ENCODE results near the gene RPL4. TPM values are rescaled to one million over a fixed set of nuclear protein-coding genes. Genes with fewer than 3 reads are reported as not detected.
"Not testable (repeated sequence)": the region's sequence is repeated elsewhere in the genome, so short reads cannot be mapped to it uniquely, and the experiment has no call there.

The RPL4 gene
- polyA plus RNA-seq, 2 donors = 2,290 to 3,299 TPM

DNA sequence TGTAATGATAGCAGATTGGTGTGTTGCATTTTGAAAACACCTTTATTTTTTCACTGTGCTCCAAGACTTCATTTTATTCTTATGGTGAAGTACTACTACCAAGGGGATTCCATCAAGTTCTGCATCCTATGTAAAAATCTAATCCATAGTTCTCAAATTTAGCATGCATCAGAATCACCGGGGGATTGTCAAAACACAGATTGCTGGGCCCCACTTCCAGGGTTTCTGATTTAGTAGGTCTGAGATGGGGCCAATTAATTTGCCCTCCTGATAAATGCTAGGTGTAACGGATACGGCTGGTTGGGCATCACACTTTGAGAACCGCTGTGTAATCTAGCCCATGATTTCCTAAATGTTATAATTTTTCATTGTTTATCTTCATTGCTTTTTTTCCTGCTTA, 1.2 kb upstream of the RPL4 start:
- Histone ChIP-seq H3K4me1 (ENCODE audit: control insufficient read depth in 2 of 2, insufficient read depth in 2 of 2, low read length in 1 of 2) (no peaks in the 10 kb centered on the region), H3K27me3 (ENCODE audit: control insufficient read depth in 1 of 2, insufficient read depth in 2 of 2, low read length in 2 of 2) (no peaks in the 10 kb centered on the region), H3K4me3 (ENCODE audit: low read depth in 1 of 2, low read length in 2 of 2) (peak overlapping the region in 1 of 2 donors; percentile 98), H3K36me3 (ENCODE audit: control insufficient read depth in 2 of 2, insufficient read depth in 2 of 2, low read length in 1 of 2) (peaks cover 5 to 8% of the 10 kb centered on the region in 2 donors), H3K27ac (ENCODE audit: low read depth in 2 of 2, low read length in 1 of 2) (no peak overlapping the region), H3K9me3 (ENCODE audit: control insufficient read depth in 2 of 2, insufficient read depth in 1 of 2, low read depth in 1 of 2, low read length in 1 of 2) (no peaks in the 10 kb centered on the region)
- 29 to 32% methylated on average over 4 of the region's 4 CpGs for WGBS, 2 donors

DNA sequence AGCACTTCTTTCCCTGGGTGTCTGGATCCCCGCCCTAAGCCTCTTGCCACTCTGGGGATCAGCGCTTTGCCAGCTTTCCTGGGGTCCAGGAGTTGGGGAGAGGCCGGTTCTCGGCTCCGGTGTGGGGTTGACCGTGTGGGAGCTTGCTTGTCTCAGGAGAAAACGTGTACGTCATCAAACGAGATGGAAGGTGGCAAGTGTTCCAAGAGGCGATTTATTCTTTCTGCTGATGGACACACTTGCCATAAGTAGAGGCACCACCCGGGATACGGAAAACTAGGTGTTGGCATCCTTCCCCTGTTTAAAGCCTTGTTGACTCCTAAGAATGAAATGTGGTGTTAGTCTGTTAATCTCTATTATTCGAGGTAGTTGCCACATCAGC, 766 bp upstream of the RPL4 start:
- Histone ChIP-seq H3K4me1 (ENCODE audit: control insufficient read depth in 2 of 2, insufficient read depth in 2 of 2, low read length in 1 of 2) (no peaks in the 10 kb centered on the region), H3K36me3 (ENCODE audit: control insufficient read depth in 2 of 2, insufficient read depth in 2 of 2, low read length in 1 of 2) (peaks cover 7 to 8% of the 10 kb centered on the region in 2 donors), H3K4me3 (ENCODE audit: low read depth in 1 of 2, low read length in 2 of 2) (peak overlapping the region; percentile 94 to 98), H3K9me3 (ENCODE audit: control insufficient read depth in 2 of 2, insufficient read depth in 1 of 2, low read depth in 1 of 2, low read length in 1 of 2) (no peaks in the 10 kb centered on the region), H3K27ac (ENCODE audit: low read depth in 2 of 2, low read length in 1 of 2) (peak overlapping the region; percentile 89 to 99), H3K27me3 (ENCODE audit: control insufficient read depth in 1 of 2, insufficient read depth in 2 of 2, low read length in 2 of 2) (no peaks in the 10 kb centered on the region)
- WGBS, 2 donors = 0 to 1% methylated on average over 13 of the region's 13 CpGs

DNA sequence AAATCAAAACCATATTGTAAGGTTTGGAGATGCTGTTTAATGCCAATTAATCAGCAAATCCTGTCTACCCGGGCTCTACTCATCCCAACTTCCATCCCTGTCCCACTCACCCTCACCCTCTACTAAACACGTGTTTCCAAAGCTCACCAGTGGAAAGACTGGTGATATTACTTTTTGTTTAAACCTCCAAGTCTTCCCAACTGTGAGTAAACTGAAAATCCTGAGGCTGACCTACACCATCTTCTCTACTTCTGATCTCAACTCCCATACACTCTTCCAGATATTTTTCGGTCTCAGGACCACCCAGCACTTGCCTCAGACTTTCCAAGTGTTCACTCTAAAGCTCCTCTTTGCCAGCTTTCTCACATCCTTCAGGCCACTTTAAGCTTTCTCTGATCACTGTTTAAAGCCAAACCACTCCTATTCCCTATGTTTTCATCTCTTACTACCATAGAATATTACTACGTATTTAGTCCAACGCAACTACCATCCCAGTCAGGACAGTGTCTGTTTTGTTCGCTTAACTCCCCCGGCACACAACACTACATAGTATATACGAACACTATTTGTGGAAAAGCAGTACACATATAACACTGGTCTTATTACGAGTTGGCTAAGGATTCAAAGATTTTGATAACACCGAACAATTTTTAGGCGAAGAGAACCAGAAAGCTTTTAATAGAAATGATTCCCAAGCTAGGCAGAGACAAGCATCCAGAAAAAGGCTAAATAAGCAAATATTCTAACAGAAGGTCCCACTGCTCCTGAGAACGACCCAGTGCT, 684 bp downstream of the RPL4 start:
- 0 to 1% methylated on average over 12 of the region's 12 CpGs for WGBS, 2 donors
- Histone ChIP-seq H3K4me3 (ENCODE audit: low read depth in 1 of 2, low read length in 2 of 2) (peak overlapping the region; percentile 94 to 98), H3K9me3 (ENCODE audit: control insufficient read depth in 2 of 2, insufficient read depth in 1 of 2, low read depth in 1 of 2, low read length in 1 of 2) (no peaks in the 10 kb centered on the region), H3K27ac (ENCODE audit: low read depth in 2 of 2, low read length in 1 of 2) (peak overlapping the region; percentile 89 to 99), H3K4me1 (ENCODE audit: control insufficient read depth in 2 of 2, insufficient read depth in 2 of 2, low read length in 1 of 2) (no peaks in the 10 kb centered on the region), H3K36me3 (ENCODE audit: control insufficient read depth in 2 of 2, insufficient read depth in 2 of 2, low read length in 1 of 2) (peaks cover 8 to 19% of the 10 kb centered on the region in 2 donors), H3K27me3 (ENCODE audit: control insufficient read depth in 1 of 2, insufficient read depth in 2 of 2, low read length in 2 of 2) (no peaks in the 10 kb centered on the region)

DNA sequence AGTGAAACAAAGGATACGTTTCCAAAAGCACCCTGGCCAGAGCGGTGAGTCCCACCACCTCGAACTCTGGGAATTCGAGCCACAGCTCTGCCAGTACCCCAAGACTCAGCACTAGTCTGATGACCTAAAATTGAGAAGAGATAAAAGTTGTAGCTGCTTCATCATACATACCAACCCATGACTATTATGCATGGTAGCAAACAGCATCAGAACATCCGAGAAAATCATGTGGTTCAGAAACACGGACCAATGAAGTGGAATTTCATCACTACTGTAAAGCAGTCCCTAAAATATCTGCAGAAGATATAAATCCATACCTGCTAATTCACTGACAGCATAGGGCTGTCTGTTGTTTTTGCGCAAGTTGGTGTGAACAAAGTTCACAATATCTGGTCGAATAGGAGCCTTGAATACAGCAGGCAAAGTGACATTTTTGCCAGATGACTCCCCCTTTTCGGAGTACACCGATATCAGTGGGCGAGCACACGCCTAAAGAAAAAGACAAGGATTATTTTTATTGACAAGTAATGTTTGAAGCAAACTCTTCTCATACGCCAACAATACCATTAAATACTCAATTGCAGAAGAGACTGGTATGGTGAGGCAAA, 1.5 kb downstream of the RPL4 start:
- peak overlapping the region in 1 of 2 donors; percentile 4 for H3K27ac ChIP-seq (ENCODE audit: low read depth in 2 of 2, low read length in 1 of 2)
- H3K4me3 ChIP-seq (ENCODE audit: low read depth in 1 of 2, low read length in 2 of 2) = peak overlapping the region; percentile 28 to 98
- not testable (repeated sequence) for H3K4me1 ChIP-seq (ENCODE audit: control insufficient read depth in 2 of 2, insufficient read depth in 2 of 2, low read length in 1 of 2)

DNA sequence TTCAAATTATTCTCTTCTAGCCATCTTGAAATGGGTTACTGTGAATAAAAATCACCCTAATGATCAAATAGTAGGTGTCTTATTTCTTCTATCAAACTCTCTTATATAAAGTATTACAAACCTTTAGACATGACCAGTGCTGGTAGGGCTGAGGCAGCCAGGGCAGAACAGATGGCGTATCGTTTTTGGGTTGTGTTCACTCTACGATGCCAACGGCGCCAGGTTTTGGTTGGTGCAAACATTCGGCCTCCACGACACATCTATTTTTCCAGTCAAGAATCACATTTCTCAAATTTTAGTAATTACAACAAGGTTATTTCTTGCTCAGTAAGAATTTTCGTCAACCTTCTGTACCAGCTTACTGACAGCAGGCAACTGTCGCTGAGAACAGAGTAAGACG, 2.2 kb downstream of the RPL4 start:
- Histone ChIP-seq H3K9me3 (ENCODE audit: control insufficient read depth in 2 of 2, insufficient read depth in 1 of 2, low read depth in 1 of 2, low read length in 1 of 2) (no peaks in the 10 kb centered on the region), H3K4me1 (ENCODE audit: control insufficient read depth in 2 of 2, insufficient read depth in 2 of 2, low read length in 1 of 2) (no peaks in the 10 kb centered on the region), H3K4me3 (ENCODE audit: low read depth in 1 of 2, low read length in 2 of 2) (peak overlapping the region in 1 of 2 donors; percentile 98), H3K36me3 (ENCODE audit: control insufficient read depth in 2 of 2, insufficient read depth in 2 of 2, low read length in 1 of 2) (peaks cover 8 to 23% of the 10 kb centered on the region in 2 donors), H3K27me3 (ENCODE audit: control insufficient read depth in 1 of 2, insufficient read depth in 2 of 2, low read length in 2 of 2) (no peaks in the 10 kb centered on the region), H3K27ac (ENCODE audit: low read depth in 2 of 2, low read length in 1 of 2) (peak overlapping the region in 1 of 2 donors; percentile 22)
- WGBS, 2 donors = 58 to 63% methylated on average over 10 of the region's 10 CpGs

More for the DNA sequence above, 1.5 kb downstream of the RPL4 start:
- 37% methylated on average over 13 of the region's 13 CpGs for WGBS, 2 donors
- H3K36me3 ChIP-seq (ENCODE audit: control insufficient read depth in 2 of 2, insufficient read depth in 2 of 2, low read length in 1 of 2) = peaks cover 8 to 23% of the 10 kb centered on the region in 2 donors
- not testable (repeated sequence) for H3K9me3 ChIP-seq (ENCODE audit: control insufficient read depth in 2 of 2, insufficient read depth in 1 of 2, low read depth in 1 of 2, low read length in 1 of 2); H3K27me3 ChIP-seq (ENCODE audit: control insufficient read depth in 1 of 2, insufficient read depth in 2 of 2, low read length in 2 of 2)

DNA sequence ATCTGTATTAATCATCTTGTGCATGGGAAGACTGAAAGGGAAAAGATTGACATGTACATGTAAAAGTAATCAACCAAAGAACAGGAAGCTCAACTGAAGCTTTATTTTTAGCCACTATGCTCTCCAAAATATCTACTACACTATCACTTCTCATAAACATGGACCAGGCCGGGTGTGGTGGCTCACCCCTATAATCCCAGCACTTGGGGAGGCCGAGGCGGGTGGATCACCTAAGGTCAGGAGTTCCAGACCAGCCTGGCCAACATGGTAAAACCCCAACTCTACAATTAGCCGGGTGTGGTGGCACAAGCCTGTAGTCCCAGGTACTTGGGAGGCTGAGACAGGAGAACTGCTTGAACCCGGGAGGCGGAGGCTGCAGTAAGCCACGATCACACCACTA, 4.3 kb downstream of the RPL4 start:
- not testable (repeated sequence) for H3K27me3 ChIP-seq (ENCODE audit: control insufficient read depth in 1 of 2, insufficient read depth in 2 of 2, low read length in 2 of 2); H3K9me3 ChIP-seq (ENCODE audit: control insufficient read depth in 2 of 2, insufficient read depth in 1 of 2, low read depth in 1 of 2, low read length in 1 of 2); H3K27ac ChIP-seq (ENCODE audit: low read depth in 2 of 2, low read length in 1 of 2); H3K4me1 ChIP-seq (ENCODE audit: control insufficient read depth in 2 of 2, insufficient read depth in 2 of 2, low read length in 1 of 2); H3K4me3 ChIP-seq (ENCODE audit: low read depth in 1 of 2, low read length in 2 of 2)
- H3K36me3 ChIP-seq (ENCODE audit: control insufficient read depth in 2 of 2, insufficient read depth in 2 of 2, low read length in 1 of 2) = peaks cover 8 to 23% of the 10 kb centered on the region in 2 donors
- WGBS, 2 donors = 82 to 84% methylated on average over 7 of the region's 7 CpGs

DNA sequence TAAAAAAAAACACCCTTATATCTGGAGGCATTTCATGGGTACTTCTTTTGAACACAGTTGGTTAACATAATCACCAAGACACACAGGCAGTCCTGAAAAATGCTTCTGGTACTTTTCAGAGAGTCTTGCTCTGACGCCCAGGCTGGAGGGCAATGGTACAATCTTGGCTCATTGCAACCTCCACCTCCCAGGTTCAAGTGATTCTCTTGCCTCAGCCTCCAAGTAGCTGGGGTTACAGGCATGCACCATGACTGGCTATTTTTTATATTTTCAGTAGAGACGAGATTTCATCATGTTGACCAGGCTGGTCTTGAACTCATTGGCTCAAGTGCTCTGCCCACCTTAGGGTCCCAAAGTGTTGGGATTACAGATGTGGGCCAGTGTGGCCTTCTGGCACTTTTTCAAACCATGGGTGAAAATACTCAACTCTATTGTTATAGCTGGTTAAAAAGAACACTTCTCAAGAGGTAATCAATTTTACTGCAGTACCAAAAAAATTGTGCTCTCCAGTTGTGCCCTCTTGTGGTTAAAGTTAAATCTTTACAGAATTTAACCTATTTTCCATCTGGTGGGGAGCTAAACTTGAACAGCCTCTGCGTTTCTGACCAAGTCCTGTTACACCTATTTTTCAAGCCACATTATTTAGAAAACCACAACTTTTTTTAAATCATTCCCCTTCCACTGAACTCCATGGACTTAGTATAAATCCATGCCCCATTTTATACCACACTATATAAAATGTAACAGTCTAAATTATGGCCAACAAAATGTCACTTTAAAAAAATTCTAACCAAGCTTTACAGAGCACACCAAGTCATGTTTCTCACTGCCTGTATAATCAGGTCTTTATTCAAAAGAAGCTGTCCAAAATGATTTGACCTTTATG, 5.9 kb downstream of the RPL4 start:
- H3K36me3 ChIP-seq (ENCODE audit: control insufficient read depth in 2 of 2, insufficient read depth in 2 of 2, low read length in 1 of 2) = peaks cover 11 to 26% of the 10 kb centered on the region in 2 donors
- 46% methylated on average over 3 of the region's 3 CpGs for WGBS, 2 donors
- H3K27me3 ChIP-seq (ENCODE audit: control insufficient read depth in 1 of 2, insufficient read depth in 2 of 2, low read length in 2 of 2) = no peaks in the 10 kb centered on the region
- peaks cover 0 to 5% of the 10 kb centered on the region in 2 donors for H3K4me1 ChIP-seq (ENCODE audit: control insufficient read depth in 2 of 2, insufficient read depth in 2 of 2, low read length in 1 of 2)
- H3K9me3 ChIP-seq (ENCODE audit: control insufficient read depth in 2 of 2, insufficient read depth in 1 of 2, low read depth in 1 of 2, low read length in 1 of 2) = no peaks in the 10 kb centered on the region
- no peak overlapping the region for H3K27ac ChIP-seq (ENCODE audit: low read depth in 2 of 2, low read length in 1 of 2)
- no peak overlapping the region for H3K4me3 ChIP-seq (ENCODE audit: low read depth in 1 of 2, low read length in 2 of 2)

DNA sequence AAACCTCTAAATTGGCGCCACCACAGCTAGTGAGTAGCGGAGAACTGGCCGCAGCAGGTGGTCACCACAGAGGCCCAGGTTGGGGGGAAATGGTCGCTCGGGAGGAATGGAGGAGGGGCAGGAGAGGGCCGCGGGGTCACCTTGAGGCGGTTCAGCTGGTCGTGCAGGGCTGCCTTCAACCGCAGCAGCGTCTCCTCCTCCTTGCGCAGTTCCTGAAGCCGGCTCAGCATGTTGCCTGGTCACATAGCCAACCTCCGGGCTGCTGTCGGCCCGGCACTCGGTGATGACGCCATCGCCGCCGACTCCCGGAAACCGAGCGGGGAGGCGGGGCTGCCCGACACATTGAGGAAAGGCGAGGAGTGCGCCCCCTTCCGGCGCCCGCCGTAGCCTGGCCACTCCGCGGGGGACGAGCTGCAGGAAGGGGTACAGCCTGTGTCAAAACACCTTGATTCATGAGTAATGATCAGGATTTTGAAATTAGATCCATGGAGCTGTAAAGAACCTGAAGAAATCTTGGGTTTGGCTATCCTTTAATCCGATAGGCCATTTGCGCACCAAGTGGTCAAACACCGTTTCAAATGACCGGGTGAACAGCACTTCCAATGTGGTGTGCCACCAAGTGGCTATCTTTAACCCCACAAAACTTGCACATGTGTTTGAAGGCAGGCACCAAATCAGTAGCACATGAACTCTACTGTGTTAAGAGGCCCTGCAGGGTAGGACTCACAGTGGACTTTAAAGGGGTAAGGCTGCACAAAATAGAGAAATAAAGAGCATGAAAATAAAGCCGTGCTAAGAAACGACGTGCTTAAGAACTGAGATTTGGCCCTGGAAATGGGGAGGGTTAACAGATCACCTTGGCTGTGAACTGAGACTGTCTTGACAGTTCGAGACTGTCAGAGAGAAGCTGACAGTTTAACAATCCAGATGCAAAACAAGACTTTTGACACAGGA, 6.9 kb downstream of the RPL4 start, which contains the start of gene SNAPC5:
Gene SNAPC5 (minus strand): TSS at position 261 of the 954 bp plus-strand sequence. CDS start 31 bp downstream, at position 230.
- Histone ChIP-seq H3K9me3 (ENCODE audit: control insufficient read depth in 2 of 2, insufficient read depth in 1 of 2, low read depth in 1 of 2, low read length in 1 of 2) (no peaks in the 10 kb centered on the region), H3K27me3 (ENCODE audit: control insufficient read depth in 1 of 2, insufficient read depth in 2 of 2, low read length in 2 of 2) (no peaks in the 10 kb centered on the region), H3K27ac (ENCODE audit: low read depth in 2 of 2, low read length in 1 of 2) (peak within 1 kb of the TSS; percentile 95 to 97), H3K4me3 (ENCODE audit: low read depth in 1 of 2, low read length in 2 of 2) (peak within 1 kb of the TSS; percentile 73 to 85), H3K4me1 (ENCODE audit: control insufficient read depth in 2 of 2, insufficient read depth in 2 of 2, low read length in 1 of 2) (peaks cover 0 to 5% of the 10 kb centered on the region in 2 donors), H3K36me3 (ENCODE audit: control insufficient read depth in 2 of 2, insufficient read depth in 2 of 2, low read length in 1 of 2) (peaks cover 11 to 26% of the 10 kb centered on the region in 2 donors)
- 7 to 8% methylated on average over 42 to 43 of the region's 43 CpGs for WGBS, 2 donors

Data from esophagus (tissue), 2 donors.